Measurements from ENCODE around the gene C1S.
A peak's percentile ranks its signal among the peaks of the same experiment; 100 is the strongest.

C1S gene

DNA sequence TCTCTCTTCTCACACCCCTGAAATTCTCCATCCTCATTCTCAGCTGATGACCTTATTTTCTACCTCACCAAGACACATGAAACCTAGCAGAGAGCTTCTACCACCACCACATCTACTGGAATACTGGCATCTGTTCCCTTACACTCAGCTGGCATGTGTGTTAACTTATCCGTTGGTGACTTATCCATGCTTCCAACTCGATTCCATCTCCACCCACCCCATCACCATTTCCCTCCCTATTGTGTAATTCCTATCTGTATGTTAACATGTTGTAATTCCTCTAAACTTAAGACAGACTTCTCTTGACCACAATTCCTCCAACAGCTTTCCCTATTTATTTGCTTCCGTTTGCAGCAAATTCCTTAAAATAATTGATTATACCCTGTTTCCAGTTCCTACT lies 15.4 kb downstream of the C1S start:
- peak; percentile 64 for DNase-seq (ENCODE audit: low read depth in 2 of 2)

DNA sequence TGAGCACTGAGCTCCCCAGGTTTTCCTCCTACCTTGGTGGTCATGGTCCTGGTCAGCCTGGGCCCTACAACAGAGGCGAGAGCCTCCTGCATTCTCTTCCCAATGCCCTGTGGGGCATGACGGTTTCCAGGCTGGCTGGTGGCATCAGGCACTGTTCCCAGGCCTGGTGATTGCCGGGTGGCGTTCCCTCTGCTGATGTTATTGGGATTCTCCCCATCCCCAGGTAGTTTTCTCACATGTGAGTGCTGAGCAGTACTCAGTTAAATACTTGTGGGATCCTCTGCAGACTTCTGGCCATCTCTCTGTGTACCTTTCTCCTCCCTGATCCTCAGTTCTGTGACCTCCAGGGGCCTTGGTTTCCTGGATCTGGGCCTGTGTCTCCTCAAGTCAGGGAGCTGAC lies 16.0 kb downstream of the C1S start:
- no peak for DNase-seq (ENCODE audit: low read depth in 2 of 2)

GRCh38 chr12:7078163-7078562 lies 17.6 kb downstream of the C1S start:
- DNase-seq (ENCODE audit: low read depth in 2 of 2), result no peak

DNA sequence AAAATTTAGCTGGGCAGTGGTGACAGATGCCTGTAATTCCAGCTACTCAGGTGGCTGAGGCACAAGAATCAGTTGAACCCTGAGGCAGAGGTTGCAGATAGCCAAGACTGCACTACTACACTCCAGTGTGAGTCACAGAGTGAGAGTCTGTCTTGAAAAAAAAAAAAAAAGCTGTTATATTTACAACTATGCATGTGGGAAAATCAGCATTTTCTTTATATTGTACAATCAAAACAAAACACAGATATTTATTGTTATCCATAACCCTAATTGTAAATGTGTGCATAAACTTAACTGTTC lies 19.3 kb downstream of the C1S start:
- no peak for DNase-seq (ENCODE audit: low read depth in 2 of 2)

GRCh38 chr12:7081037-7081436 lies 20.5 kb downstream of the C1S start:
- DNase-seq (ENCODE audit: low read depth in 2 of 2), result no peak

DNA sequence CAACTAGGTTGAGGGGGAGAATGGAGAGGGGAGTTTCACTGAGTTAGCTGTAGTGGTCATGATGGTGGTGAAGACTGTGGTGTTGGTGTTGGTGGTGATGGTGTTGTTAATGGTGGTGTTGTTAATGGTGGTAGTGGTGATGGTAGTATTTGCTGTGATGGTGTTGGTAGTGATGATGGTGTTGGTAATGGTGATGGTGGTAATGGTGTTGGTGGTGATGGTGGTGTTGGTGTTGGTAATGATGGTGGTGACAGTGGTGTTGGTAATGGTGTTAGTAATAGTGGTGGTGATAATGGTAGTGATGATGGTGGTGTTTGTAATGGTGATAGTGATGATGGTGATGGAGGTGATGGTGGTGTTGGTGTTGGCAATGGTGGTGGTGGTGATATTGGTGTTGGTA lies 22.6 kb downstream of the C1S start:
- no peak for DNase-seq (ENCODE audit: low read depth in 2 of 2)

- no peak for DNase-seq (ENCODE audit: low read depth in 2 of 2)
Observed at GRCh38 chr12:7089196-7089871, 28.8 kb downstream of the C1S start.

DNA sequence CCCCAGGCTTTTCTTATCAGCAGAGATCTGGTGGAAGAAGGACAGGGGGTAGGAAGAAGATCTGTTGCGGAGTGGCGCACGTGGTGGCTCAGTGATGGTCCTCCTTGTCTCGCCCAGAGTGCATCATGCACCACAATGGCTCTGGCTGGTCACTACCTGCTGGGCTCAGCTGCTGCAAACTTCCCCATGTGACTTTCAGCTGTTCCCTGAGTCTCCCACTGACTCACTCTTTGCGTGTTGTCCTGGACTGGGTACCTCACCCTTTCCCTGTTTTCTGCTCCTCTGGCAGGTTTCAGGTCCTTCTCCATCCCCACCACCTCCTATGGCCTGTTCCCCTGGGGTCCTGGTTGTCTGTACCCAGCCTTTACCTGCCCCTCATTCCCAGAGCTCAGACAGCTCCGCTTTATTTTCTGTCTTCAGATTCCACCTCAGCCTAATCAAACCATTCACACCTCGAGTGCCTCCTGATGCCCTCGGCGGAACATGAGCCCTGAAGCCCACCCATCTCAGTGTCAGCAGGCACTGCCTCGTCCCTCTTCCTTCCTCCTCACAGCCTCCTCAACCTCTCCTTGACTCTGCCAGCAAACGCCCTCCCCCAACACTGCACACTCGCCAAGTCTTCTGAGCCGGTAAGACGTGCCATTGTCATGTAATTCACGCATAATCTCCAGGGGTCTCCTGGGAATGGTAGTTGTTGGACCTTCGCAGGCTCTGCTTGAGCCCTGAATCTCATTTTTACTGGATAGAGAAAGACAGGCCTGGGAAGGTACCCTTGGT lies 29.9 kb downstream of the C1S start:
- no peak for DNase-seq (ENCODE audit: low read depth in 2 of 2)

DNA sequence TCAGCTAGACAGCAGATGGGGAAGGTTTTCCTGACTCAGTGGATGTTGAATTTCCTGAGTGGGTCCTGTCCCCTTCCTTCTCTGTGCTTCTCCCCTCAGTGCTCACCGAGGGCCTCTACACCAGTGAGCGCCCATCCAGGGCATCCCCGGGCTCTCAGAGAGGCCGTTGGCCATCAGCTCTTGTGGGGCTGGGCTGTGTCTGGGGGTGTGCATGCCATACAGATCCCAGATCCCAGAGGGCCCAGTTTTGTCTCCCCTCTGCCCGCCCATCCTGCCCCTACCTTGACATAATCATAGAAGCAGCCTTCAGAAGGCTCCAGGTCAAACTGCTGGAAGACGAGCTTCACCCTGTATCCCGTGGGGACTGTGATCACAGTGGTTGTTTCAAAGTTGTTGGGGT lies 30.7 kb downstream of the C1S start:
- DNase-seq (ENCODE audit: low read depth in 2 of 2), result no peak

GRCh38 chr12:7091660-7092228 lies 31.2 kb downstream of the C1S start:
- no peak for DNase-seq (ENCODE audit: low read depth in 2 of 2)

GRCh38 chr12:7092229-7092985 lies 31.9 kb downstream of the C1S start, which contains the start of gene C1R:
TSS of gene C1R (minus strand) at chr12:7092445. CDS start at chr12:7092388, 57 bp downstream.
- DNase-seq (ENCODE audit: low read depth in 2 of 2), result peak; percentile 89 to 90

DNA sequence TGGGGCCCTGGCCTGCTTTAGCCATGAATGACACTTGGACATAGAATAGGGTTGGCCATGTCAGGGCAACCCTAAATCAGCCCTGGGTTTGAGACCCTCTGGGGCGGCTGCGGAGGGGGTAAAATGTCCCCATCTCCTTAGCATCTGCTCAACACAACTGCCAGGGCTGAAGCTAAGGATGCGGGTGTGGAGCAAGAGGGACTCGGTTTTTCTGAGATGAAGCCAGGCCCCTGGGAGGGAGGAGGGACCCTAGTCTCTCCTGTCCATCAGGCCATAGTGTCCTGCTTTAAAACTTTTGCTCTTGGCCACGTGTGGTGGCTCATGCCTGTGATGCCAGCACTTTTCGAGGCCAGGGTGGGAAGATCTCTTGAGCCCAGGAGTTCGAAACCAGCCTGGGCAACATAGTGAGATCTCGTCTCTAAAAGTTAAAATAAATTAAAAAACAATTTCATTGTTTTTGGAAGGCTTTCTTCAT lies 32.5 kb downstream of the C1S start:
- DNase-seq (ENCODE audit: low read depth in 2 of 2), result no peak

DNA sequence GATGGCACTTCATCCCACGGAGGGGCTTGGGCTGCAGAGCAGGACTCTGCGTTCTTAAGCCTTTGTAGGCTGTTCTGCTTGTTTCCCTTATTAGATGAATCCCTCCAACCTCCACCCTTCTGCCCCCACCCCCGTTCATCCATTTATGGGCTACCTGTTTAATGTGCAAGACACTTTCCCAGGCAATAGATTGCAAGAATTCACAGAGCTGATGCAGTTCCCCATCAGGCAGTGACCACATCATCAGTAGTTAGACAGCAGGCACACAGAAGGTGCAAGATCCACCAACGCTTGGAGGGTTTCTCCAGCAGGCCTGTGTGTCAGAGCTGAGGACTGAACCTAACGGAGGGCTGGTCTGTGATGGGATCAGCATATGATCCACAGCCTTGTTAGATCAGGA lies 33.0 kb downstream of the C1S start:
- DNase-seq (ENCODE audit: low read depth in 2 of 2), result no peak

DNA sequence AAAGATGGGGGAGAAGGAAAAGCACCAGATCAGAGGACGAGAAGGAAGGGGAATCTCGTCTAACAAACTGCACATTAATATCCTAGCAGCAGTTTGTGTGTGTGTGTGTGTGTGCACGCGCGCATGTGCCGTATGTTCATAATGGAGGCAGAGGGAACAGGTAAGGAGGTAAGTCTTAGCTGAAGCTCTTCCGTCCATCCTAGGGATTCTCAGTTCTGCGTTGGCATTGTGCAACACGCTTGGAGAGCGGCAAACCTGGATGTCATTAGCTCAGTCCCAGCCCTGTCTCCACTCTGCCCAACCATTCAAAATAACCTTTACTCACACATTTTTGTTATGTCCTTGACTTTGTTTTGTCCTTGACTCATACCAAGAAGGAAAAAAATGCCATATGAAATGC lies 33.4 kb downstream of the C1S start:
- no peak for DNase-seq (ENCODE audit: low read depth in 2 of 2)

- no peak for DNase-seq (ENCODE audit: low read depth in 2 of 2)
Observed at GRCh38 chr12:7096006-7096932, 35.8 kb downstream of the C1S start.

- no peak for DNase-seq (ENCODE audit: low read depth in 2 of 2)
Observed at GRCh38 chr12:7096979-7097378, 36.5 kb downstream of the C1S start.

DNA sequence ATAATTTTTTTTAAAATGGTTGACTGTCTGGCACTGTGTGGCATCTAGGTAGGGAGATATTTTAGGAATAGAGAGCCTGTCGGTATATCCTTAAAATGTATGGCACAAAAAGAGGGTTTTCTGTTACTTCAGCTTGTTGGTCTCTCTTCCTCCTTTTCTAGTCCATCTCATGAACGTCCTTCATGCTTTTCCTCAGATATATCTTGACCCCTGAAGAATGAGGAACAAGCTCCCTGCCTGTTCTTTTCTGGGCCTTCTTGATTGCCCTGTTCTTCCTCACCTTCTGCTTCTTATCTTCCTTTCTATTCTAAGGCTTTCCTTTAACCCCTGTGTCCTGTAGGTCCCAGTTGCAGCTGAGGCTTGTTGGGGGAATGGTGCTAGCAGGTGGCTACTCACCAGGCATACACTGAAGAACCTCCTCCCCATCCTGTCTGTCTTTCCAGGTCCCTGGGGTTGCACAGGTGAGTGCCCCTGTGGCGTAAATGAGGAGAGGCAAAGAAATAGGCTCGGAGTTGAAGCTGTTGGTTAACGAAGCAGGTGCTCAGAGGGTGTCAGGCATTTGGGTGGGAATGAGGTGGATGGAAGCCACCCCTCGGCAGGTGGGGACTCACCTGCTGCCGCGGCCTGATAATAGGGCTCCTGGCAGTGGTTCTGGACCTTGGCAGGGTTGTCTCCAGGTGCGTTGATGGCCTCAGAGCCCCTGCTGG lies 38.9 kb downstream of the C1S start:
- no peak for DNase-seq (ENCODE audit: low read depth in 2 of 2)

GRCh38 chr12:7100239-7100638 lies 39.7 kb downstream of the C1S start:
- no peak for DNase-seq (ENCODE audit: low read depth in 2 of 2)

GRCh38 chr12:7101047-7101693 lies 40.7 kb downstream of the C1S start:
- no peak for DNase-seq (ENCODE audit: low read depth in 2 of 2)

DNA sequence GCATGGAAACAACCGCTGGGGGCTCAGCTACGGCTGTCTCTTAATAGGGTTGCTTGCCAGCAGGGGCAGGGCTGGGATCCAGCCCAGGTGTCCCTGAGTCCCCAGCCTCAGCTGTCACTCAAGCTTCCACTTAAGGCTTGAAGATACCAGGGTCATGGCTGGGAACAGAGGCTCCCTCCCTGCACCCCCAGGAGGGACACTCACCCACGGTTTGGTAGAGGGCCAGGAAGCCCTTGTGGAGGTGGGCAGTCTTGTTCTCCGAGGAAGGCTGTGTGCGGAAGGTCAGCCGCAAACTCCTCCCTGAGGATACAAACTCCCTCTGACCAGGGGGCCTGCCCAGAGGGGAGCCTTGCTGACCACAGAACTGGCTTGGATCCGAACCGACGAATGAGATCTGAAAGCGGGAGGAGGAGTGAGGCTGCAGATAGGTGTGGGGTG lies 41.2 kb downstream of the C1S start:
- no peak for DNase-seq (ENCODE audit: low read depth in 2 of 2)

Measured in fibroblast of skin of left quadriceps (primary cell).